CD4-positive, alpha-beta T cell treated with Interferon gamma for 1 hour (primary cell): ENCODE data around the gene NRCAM.
"Not testable (repeated sequence)": the region's sequence is repeated elsewhere in the genome, so short reads cannot be mapped to it uniquely, and the experiment has no call there.

Experiments
- DNase-seq: peaks from one replicate; pipeline ENCODE4 v3.0.0-alpha.2; 2020

The NRCAM gene

GRCh38 chr7:108455998-108456677 is at the start of gene NRCAM:
NRCAM (minus strand) TSS chr7:108456436; CDS start chr7:108240064, 216,372 bp downstream.
- peak; percentile 25 for DNase-seq

GRCh38 chr7:108504576-108504975 is 48.3 kb upstream of the NRCAM start:
- DNase-seq, result not testable (repeated sequence)

- DNase-seq, result no peak
Measured at GRCh38 chr7:108503112-108504026, 47.1 kb upstream of the NRCAM start.

GRCh38 chr7:108499566-108499965 is 43.3 kb upstream of the NRCAM start:
- no peak for DNase-seq

GRCh38 chr7:108498481-108498880 is 42.2 kb upstream of the NRCAM start:
- DNase-seq, result no peak

GRCh38 chr7:108497082-108497725 is 41.0 kb upstream of the NRCAM start:
- DNase-seq, result no peak

- DNase-seq, result no peak
Measured at GRCh38 chr7:108492742-108493141, 36.5 kb upstream of the NRCAM start.

- DNase-seq, result no peak
Measured at GRCh38 chr7:108488768-108489538, 32.7 kb upstream of the NRCAM start.

GRCh38 chr7:108487646-108488045 is 31.4 kb upstream of the NRCAM start:
- no peak for DNase-seq

- no peak for DNase-seq
Measured at GRCh38 chr7:108486291-108486966, 30.2 kb upstream of the NRCAM start.

- no peak for DNase-seq
Measured at GRCh38 chr7:108484137-108484536, 27.9 kb upstream of the NRCAM start.

- no peak for DNase-seq
Measured at GRCh38 chr7:108480311-108480710, 24.1 kb upstream of the NRCAM start.

GRCh38 chr7:108479751-108480150 is 23.5 kb upstream of the NRCAM start:
- no peak for DNase-seq

- no peak for DNase-seq
Measured at GRCh38 chr7:108479118-108479517, 22.9 kb upstream of the NRCAM start.

- DNase-seq, result no peak
Measured at GRCh38 chr7:108468246-108468645, 12.0 kb upstream of the NRCAM start.

GRCh38 chr7:108467391-108467790 is 11.2 kb upstream of the NRCAM start:
- no peak for DNase-seq

GRCh38 chr7:108466322-108466721 is 10.1 kb upstream of the NRCAM start:
- DNase-seq, result not testable (repeated sequence)

- DNase-seq, result no peak
Measured at GRCh38 chr7:108464743-108465142, 8.5 kb upstream of the NRCAM start.

GRCh38 chr7:108463613-108464012 is 7.4 kb upstream of the NRCAM start:
- DNase-seq, result no peak

GRCh38 chr7:108461840-108462239 is 5.6 kb upstream of the NRCAM start:
- DNase-seq, result no peak

GRCh38 chr7:108460964-108461363 is 4.7 kb upstream of the NRCAM start:
- no peak for DNase-seq

- DNase-seq, result no peak
Measured at GRCh38 chr7:108459922-108460551, 3.8 kb upstream of the NRCAM start.
